HepG2 (cell line): ENCODE measurements around the gene MSMO1.

ENCODE experiments used
- AKNA ChIP-seq: sonication (generic); formaldehyde crosslinking; IDR thresholded peaks from 2 replicates; pipeline ENCODE4 v1.4.0; 2020; ENCODE audit warnings: missing genetic modification reagents, borderline replicate concordance
- CSRNP2 ChIP-seq: sonication (generic); formaldehyde crosslinking; conservative IDR thresholded peaks from 2 replicates; pipeline ENCODE4 v1.8.0; 2022; ENCODE audit warnings: low read depth, missing genetic modification reagents
- CTCF ChIP-seq: sonication (generic); formaldehyde crosslinking; IDR thresholded peaks from 2 replicates; pipeline ENCODE4 v1.5.0; 2020; ENCODE audit warnings: mild to moderate bottlenecking, missing genetic modification reagents, moderate library complexity
- E2F1 ChIP-seq: sonication (generic); formaldehyde crosslinking; IDR thresholded peaks from 2 replicates; pipeline ENCODE4 v1.5.0; 2020; ENCODE audit warnings: missing genetic modification reagents
- EZH2 ChIP-seq: conservative IDR thresholded peaks from 2 replicates; pipeline ENCODE4 v1.6.1; 2012; ENCODE audit warnings: mild to moderate bottlenecking, low read depth, low read length, moderate library complexity
- FOXJ3 ChIP-seq: sonication (generic); formaldehyde crosslinking; IDR thresholded peaks from 2 replicates; pipeline ENCODE4 v1.4.0; 2020; ENCODE audit warnings: missing genetic modification reagents, mild to moderate bottlenecking, borderline replicate concordance
- KDM5A ChIP-seq: fragments of 200-600 bp; sonication (generic); IDR thresholded peaks from 2 replicates; pipeline ENCODE4 v1.7.0; 2018; ENCODE audit warnings: antibody characterized with exemption, mild to moderate bottlenecking, low read length, borderline replicate concordance
- PBX3 ChIP-seq: sonication (generic); formaldehyde crosslinking; IDR thresholded peaks from 2 replicates; pipeline ENCODE4 v1.8.1; 2023; ENCODE audit warnings: missing genetic modification reagents, inconsistent platforms, borderline replicate concordance
- SP140L ChIP-seq: sonication (generic); formaldehyde crosslinking; IDR thresholded peaks from 2 replicates; pipeline ENCODE4 v1.4.0; 2020; ENCODE audit warnings: missing genetic modification reagents, borderline replicate concordance
- ZKSCAN1 ChIP-seq: fragments of 150-350 bp; IDR thresholded peaks from 2 replicates; pipeline ENCODE4 v1.6.1; 2014; ENCODE audit warnings: low read length

- TF ChIP-seq AKNA (no peak), KDM5A (no peak), SP140L (CRISPR knock-in tag) (no peak), EZH2 (no peak), FOXJ3 (CRISPR knock-in tag) (no peak), CTCF (CRISPR knock-in tag) (no peak), CSRNP2 (CRISPR knock-in tag) (no peak), ZKSCAN1 (no peak), PBX3 (CRISPR knock-in tag) (no peak), E2F1 (CRISPR knock-in tag) (no peak)
Measured at GRCh38 chr4:165309456-165309855, 18.0 kb upstream of the MSMO1 start.
